HG02588 (cell line): ENCODE data around the gene RFC3.
A peak's percentile ranks its signal among the peaks of the same experiment; 100 is the strongest.

ENCODE experiments used
- ATAC-seq: cut with Tn5 transposase; IDR thresholded peaks from one replicate; pipeline ENCODE4 v1.9.1; 2021; ENCODE audit warnings: mild to moderate bottlenecking, moderate library complexity; ENCODE audit not compliant: unreplicated experiment

RFC3 gene

DNA sequence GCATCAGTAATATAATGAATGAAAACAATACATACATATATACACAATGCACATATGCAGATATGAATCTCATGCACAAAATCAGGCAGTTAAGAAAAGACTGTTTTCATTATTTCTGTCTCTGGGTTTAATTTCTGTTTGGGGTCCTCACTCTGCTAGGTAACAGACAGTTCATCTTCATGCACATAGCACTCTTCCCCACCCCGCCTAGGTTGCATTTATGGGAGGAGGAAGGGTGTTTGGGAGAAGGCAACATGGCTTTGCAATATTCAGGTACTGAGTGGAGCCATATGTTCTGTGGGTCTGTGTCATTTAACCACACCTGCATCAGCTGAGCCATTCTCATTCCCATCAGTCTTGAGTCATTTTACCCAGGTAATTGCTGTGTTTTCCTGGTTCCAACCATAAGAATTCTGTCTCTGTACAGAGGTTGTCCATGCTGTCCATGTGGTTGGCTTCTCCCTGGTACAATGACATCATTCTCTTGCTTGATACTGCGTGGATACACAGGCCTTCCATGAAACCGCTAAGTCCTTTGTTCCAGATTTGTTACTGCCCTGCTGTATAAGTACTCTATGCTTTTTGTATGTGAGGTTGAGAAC, 45.3 kb downstream of the RFC3 start:
- no peak for ATAC-seq

DNA sequence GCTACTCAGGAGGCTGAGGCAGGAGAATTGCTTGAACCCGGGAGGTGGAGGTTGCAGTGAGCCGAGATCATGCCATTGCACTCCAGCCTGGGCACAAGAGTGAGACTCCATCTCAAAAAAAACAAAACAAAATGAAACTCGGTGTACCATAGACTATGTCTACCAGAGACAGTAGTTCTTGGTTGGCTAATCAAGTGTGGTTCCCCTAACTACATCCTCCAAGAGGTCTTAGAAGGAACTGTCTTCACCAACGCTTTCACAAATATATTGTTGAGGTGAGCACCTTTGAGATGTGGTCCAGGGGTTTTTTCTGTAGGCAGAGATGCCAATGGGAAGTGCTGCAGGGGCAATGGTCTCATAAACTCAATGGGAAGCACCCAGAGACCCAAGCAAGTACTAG, 48.0 kb downstream of the RFC3 start:
- ATAC-seq, result peak; percentile 59

DNA sequence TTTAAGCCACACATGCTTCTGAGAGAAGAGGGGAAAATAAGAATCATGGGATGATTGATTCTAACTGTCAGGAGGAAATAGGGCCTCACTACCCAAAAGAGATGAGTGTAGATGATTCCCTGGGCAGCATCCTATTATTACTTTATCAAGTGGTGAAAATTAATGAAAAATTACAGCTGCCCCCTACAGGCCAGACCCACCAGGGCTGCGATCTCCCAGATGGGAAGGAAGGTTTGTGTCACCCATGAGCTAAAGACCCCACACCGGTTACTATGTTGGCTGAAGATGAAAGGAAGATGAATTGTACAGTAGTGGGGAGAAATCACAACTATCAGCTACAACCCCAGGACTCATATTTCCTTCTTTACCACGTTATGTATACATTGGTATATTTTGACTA, 49.5 kb downstream of the RFC3 start:
- no peak for ATAC-seq

DNA sequence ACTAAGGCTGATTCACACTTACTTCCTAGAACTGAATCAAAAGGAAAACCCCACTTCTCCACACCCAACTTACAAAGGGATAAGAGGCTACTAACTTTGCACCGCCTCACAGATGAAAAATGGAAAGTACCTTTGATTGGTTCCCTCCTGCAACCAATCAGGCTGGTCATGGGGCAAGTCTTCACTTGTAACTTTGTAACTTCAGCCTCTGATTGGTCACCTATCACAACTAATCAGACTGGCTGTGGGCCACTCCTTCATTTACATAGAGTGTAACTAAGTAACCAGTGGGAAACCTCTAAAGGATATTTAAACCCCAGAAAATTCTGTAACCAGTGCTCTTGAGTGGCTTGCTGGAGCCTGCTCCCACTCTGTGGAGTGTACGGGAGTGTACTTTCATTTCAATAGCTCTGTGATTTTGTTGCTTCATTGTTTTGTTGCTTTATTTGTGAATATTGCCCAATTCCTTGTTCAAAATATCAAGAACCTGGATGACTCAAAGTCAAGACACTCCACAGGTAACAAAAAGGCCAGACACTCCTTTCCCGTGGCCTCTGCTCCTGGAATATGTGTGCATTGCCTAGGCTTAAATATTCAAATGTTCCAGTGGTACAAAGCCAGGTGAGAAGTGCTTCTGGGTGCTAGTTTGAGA, 50.5 kb downstream of the RFC3 start:
- ATAC-seq, result no peak

DNA sequence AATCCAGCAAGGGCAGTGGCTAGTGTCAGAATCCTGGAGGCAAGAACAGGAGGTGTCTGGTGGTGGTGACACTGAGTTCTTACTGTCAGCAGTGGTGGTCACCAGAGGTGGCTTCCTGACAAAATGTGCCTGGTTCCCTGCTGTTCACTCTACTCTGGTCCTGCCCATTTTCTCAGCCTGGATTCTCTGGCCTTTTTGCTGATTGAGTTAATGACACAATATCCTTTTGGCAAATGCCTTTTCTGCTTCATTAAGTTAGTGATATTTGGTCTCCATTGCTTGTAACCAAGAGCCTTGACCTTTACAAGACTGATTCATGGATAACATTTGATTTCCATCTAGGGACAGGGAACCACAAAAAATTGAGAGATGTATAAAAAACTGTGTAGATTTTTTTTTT, 51.1 kb downstream of the RFC3 start:
- no peak for ATAC-seq

DNA sequence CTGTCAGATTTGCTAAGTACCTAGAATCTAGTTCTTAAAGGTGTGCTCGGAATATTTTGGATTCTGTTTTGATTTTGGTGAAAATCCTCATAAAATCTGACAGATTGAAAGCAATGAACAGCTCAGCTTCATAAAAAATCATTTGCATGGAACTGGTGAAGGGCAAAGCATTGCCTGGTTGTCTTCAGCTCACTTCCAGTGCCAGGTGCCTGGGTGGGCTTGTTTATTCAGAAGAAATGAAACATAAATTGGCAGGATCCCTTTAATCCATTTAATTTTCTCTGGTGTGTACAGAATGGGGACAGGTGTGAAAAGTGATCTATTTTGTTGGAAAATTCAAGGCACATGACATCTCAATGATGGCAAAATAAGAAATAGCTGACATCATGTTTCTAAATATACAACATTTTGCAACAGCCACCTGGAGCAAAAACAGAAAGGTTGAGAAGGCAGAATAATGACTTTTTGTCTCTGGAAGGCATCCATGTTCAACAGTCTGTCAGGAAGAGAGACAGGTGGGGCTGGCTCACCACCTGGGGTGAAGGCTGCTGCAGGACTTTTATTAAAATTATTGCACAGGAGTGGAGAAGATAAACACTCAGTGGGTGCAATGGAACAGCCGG, 52.2 kb downstream of the RFC3 start:
- no peak for ATAC-seq

DNA sequence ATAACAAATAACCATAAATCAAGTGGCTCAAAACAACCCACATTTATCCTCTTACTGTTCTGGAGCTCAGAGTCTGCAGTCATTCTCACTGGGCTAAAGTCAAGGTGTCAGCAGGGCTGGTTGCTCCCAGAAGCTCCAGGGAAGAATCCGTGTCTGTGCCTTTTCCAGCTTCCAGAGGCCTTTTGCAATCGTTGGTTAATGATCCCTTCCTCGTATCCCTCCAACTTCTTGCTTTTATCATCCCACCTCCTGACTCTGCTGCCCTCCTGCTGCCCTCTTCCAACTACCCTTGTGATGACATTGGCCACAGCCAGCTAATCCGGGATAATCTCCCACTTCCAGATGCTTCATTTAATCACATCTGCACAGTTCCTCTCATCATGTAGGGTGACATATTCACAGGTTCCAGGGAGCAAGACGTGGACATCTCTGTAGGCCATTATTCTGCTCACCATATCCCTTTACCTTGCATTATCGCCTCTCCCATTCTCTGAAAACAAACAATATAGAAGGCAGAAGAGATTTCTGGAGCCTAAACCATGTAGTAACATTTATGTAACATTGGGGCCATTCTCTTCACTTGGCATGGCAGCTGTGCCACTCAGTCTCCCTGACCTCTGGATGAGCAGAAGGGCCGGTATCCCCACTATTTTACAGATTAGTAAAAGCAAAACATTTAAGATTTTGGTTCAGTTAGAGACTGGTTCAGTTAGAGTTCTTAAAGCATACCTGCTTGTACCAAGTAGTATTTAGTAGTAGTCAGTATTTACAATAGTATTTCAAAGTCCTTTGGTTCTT, 53.5 kb downstream of the RFC3 start:
- ATAC-seq, result no peak

DNA sequence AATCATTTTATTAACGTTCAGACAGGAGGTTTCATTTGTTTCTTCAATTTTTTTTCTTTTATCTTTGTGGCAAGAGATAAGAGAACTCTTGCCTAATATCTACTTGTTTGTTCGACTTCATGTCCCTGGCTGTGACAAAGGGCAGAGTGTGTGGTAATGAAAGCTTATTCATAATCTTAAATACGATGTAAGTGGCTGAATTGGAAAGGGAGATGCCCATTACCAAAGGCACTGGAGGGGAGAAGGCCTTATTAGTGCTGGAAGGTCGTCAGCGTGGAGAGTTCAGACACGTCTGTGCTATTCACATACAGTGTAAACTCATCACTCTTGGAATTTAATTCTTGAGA, 54.0 kb downstream of the RFC3 start:
- no peak for ATAC-seq

DNA sequence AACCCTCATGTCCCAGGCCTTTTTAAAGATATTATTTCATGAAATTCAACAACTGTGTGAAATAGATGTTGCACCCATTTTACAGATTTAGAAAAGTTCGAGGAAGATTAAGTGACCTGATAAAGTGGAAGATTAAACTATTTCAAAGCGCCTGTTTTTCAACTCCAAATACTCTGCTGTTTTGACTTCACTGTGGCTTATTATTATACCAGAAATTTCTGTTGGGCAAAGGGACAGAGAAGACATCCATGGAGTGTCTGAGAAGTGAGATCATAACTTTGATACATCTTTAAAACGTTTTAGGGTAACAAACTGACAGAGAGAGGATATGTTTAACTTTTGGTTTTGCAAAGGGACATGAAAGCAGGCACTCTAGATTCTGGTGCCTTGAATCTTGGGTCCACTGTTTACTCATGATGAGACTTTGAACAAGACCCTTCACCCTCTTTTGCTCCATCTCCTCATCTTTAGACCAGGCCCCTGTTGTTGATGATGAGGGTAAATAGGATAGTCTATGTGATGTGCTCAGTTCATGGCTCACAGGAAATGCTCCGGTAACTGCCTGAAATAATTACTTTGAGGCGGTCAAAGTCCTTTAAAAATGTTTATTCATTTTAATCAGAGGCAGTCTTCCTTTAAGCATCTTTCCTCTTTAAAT, 55.4 kb downstream of the RFC3 start:
- ATAC-seq, result no peak

DNA sequence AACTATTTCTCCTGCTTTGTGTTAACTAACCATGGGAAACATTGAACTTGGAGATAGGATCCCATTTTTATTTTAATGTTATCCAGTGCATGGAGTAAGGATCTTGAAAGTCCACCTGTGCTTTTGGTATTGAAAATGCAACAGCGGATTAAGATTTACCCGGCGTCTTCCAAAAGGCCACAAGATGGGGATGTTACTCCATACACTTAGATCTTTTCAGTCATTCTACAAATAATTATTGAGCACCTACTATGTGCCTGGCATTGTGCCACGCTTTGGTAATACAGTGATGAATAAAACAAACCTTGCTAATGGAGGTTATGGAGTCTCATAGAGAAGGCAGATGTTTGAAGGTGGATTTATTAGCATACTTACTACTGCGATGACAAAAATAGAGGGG, 56.9 kb downstream of the RFC3 start:
- ATAC-seq, result no peak

DNA sequence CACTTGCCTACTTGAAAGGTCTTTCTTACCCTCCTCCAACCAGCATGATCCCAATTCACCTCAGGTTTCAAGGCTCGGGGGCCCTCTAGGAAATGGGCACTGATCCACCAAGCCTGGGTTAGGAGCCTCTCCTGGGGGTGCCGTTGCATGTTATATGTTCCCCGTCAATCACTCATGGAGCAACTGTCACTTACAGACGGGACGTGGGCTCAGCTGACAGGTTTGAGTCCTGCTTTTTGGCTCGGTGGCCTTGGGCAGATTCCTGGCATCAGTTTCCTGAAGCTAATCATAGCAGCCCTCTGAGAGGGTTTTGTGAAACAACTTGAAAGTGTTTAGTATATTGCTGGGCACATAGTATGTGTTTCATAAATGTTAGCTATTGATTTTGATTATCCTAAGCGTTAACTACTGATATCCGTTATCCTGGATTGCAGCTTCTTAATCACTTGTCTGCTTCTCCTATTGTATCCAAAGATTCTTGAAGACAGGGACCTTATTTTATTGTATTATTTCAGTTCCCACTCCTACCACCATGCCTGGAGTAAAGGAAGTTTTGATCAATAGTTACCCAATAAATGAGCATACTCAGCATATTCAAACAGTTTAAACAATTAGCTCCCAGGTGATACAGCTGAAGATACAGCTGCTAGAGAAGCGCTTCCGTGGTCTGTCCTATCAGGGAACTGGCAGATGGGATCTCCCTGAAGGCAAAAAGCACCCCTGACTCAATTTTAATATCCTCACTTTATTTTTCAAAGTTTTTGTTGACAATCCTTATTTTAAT, 57.9 kb downstream of the RFC3 start:
- ATAC-seq, result no peak

DNA sequence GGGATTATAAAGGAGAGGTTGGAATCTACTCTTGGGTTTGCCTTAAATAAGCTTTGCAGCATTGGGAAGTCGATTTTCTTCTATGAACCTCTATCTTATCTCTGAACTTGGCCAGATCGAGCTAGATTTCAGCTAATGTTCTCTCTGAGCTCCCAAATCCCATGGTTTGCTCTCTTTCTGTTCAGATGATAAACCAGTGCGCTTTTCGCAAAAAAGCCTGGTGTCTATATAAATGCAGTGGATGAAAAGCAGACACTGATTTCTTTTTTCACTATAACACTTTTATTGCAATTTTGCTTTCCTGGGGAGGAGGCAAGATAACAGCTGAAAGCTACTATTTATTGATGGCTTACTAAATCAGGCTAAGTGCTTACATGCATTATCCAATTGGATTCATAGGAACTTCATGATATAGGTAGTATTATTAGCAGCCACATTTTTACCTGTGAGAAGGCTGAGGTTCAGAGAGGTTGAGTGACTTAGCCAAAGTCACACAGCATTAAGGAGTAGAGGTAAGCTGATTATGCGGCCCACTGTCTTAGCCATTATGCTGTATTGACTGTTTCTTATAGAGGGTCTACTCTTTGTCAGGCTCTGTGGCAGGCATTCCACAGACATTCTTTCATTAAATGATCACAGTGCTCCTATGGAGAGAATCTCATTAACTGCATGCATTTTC, 58.9 kb downstream of the RFC3 start:
- no peak for ATAC-seq

DNA sequence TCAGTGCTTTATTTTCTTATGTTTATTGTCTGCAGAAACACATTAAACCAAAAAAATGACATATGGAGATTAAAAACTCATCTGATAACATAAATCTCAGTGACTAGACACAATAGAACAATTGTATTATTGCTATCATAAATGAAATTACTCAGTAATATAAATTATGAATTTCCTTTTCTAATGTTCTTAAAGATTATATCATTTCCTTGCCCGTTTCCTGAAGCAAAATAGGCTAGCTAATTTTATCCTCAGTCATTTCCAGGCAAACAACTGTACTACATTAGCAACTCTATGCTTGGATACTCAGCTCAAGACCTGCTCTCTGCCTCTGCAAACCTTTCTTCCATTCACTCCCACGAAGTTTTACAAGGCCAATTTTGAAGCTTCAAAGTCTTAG, 61.2 kb downstream of the RFC3 start:
- ATAC-seq, result no peak

DNA sequence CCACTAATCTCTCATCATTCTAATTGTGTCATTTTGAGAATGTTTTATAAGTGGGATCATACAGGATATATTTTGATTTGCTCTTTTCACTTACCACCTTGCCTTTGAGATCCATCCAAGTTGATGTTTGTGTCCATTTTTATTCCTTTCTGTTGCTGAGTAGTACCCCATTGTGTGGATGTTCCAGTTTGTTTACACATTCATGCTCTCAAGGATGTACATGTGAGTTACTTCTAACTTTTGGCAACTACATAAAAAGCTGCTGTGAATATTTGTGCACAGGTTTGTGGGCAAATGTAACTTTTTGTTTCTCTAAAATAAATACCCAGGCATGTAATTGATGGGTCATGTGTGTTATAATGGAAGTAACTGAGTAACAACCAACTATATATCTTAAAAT, 64.9 kb downstream of the RFC3 start:
- ATAC-seq, result no peak

DNA sequence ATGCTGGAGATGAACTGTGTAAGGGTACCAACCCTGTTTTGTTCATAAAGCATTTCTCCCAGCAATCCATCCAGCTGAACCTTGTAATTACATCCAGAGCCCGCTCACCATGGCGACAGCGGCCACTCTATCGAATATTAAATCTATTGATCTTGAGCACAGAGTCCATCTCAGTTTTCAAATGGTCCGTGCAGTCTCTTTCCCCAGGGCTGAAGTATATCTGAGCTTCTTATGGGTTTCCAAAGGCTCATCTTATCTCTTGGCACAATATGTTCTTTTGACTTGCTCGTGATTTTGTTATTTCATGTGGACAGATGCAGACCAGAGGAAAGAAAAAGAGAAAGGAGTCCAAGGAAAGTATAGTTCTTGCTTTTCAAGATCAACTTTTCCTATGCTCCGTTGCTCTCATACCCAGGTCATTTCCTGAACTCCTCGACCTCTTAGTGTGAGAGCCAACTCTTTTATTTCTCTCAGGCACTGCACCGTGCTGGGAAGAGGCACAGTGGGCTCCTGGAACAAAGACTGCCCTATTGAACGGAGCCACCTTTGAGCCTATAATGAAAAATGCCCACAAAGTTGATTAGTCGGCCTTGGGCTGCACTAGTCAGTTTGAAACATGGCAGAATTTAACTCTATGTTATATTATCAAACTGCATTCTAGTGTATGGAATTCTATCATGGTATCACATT, 66.7 kb downstream of the RFC3 start:
- no peak for ATAC-seq
